CD14-positive monocyte (primary cell): ENCODE measurements around the gene AGPAT3. TPM values are rescaled to one million over a fixed set of nuclear protein-coding genes. Genes with fewer than 3 reads are reported as not detected.
"Not testable (repeated sequence)": the region's sequence is repeated elsewhere in the genome, so short reads cannot be mapped to it uniquely, and the experiment has no call there.

Experiments
- DNase-seq, 3 donors: peaks; one replicate each; pipeline ENCODE4 v3.0.0-alpha.2; 2011 to 2022
- H2AFZ ChIP-seq: 2 replicates; pipeline ENCODE4 v1.6.0; 2012; ENCODE audit warnings: mild to moderate bottlenecking, low read depth, low read length, inconsistent platforms; ENCODE audit not compliant: insufficient read depth, poor library complexity, severe bottlenecking
- H3K27ac ChIP-seq, 2 donors: 1 replicate in 1 of 2; 2 replicates in 1 of 2; pipeline ENCODE4 v1.5.1; 2012 to 2013; ENCODE audit warnings: low read length in 2 of 2, control low read depth in 1 of 2, inconsistent platforms in 1 of 2, low read depth in 1 of 2, mild to moderate bottlenecking in 1 of 2
- H3K27me3 ChIP-seq, 2 donors: one replicate each; pipeline versions ENCODE4 v1.6.0 to v1.6.1; 2011 to 2013; ENCODE audit warnings: low read length in 2 of 2; ENCODE audit not compliant: control insufficient read depth in 2 of 2, insufficient read depth in 2 of 2
- H3K36me3 ChIP-seq, 2 donors: replicated peaks in 1 of 2; 1 replicate in 1 of 2; 2 replicates in 1 of 2; pipeline versions ENCODE4 v1.5.1 to v1.6.1; 2012 to 2013; ENCODE audit warnings: low read length in 2 of 2, control low read depth in 1 of 2, inconsistent platforms in 1 of 2, mild to moderate bottlenecking in 1 of 2; ENCODE audit not compliant: insufficient read depth in 2 of 2, control insufficient read depth in 1 of 2
- H3K4me1 ChIP-seq, 2 donors: 1 replicate in 1 of 2; 2 replicates in 1 of 2; pipeline versions ENCODE4 v1.5.1 to v1.6.1; 2012 to 2013; ENCODE audit warnings: low read length in 2 of 2, control low read depth in 1 of 2, inconsistent platforms in 1 of 2, mild to moderate bottlenecking in 1 of 2, moderate library complexity in 1 of 2; ENCODE audit not compliant: insufficient read depth in 2 of 2, control insufficient read depth in 1 of 2
- H3K4me2 ChIP-seq: replicated peaks from 2 replicates; pipeline ENCODE3; 2012; ENCODE audit warnings: low read length, moderate library complexity, mild to moderate bottlenecking; ENCODE audit not compliant: poor library complexity, severe bottlenecking; ENCODE audit errors: extremely low read depth
- H3K4me3 ChIP-seq, 3 experiments: fragments of 200-600 bp in 1 of 3; sonication (generic) in 1 of 3; replicated peaks in 1 of 3; 1 replicate in 2 of 3; 2 replicates in 1 of 3; pipeline ENCODE4 v1.5.1; 2011 to 2013; ENCODE audit warnings: low read length in 3 of 3, mild to moderate bottlenecking in 3 of 3, control low read depth in 2 of 3, low read depth in 2 of 3, inconsistent platforms in 1 of 3, moderate library complexity in 1 of 3
- H3K79me2 ChIP-seq: 2 replicates; pipeline ENCODE4 v1.6.0; 2012; ENCODE audit warnings: mild to moderate bottlenecking, control low read depth, inconsistent platforms, low read length, moderate library complexity; ENCODE audit not compliant: insufficient read depth
- H3K9ac ChIP-seq: 2 replicates; pipeline ENCODE4 v1.6.0; 2017; ENCODE audit warnings: low read length, mild to moderate bottlenecking; ENCODE audit not compliant: insufficient read depth, poor library complexity, severe bottlenecking
- H3K9me3 ChIP-seq, 2 donors: replicated peaks in 1 of 2; 1 replicate in 1 of 2; 2 replicates in 1 of 2; pipeline versions ENCODE4 v1.5.1 to v1.6.1; 2012 to 2013; ENCODE audit warnings: low read length in 2 of 2, control low read depth in 1 of 2; ENCODE audit not compliant: control insufficient read depth in 1 of 2, insufficient read depth in 1 of 2
- H4K20me1 ChIP-seq: 2 replicates; pipeline ENCODE4 v1.6.0; 2012; ENCODE audit warnings: mild to moderate bottlenecking, low read length, control low read depth, moderate library complexity; ENCODE audit not compliant: insufficient read depth
- H3K27ac Mint-ChIP-seq, 7 donors: one replicate each; pipeline ENCODE4 v1.8.0; 2020; ENCODE audit warnings: mild to moderate bottlenecking in 7 of 7, mixed read lengths in 7 of 7, moderate library complexity in 6 of 7, inconsistent platforms in 2 of 7
- H3K27me3 Mint-ChIP-seq, 3 donors: one replicate each; pipeline ENCODE4 v1.8.0; 2021 to 2022; ENCODE audit warnings: low read depth in 3 of 3, mild to moderate bottlenecking in 3 of 3, mixed read lengths in 3 of 3, moderate library complexity in 3 of 3, inconsistent platforms in 1 of 3
- H3K36me3 Mint-ChIP-seq, 2 donors: one replicate each; pipeline ENCODE4 v1.8.0; 2020; ENCODE audit warnings: mixed read lengths in 2 of 2, inconsistent platforms in 1 of 2, mild to moderate bottlenecking in 1 of 2
- H3K4me1 Mint-ChIP-seq: one replicate; pipeline ENCODE4 v1.8.0; 2020; ENCODE audit warnings: mild to moderate bottlenecking, mixed read lengths
- H3K4me3 Mint-ChIP-seq, 2 donors: one replicate each; pipeline ENCODE4 v1.8.0; 2020; ENCODE audit warnings: mild to moderate bottlenecking in 2 of 2, mixed read lengths in 2 of 2, moderate library complexity in 1 of 2
- H3K9me3 Mint-ChIP-seq, 7 donors: one replicate each; pipeline ENCODE4 v1.8.0; 2020 to 2022; ENCODE audit warnings: mixed read lengths in 7 of 7, mild to moderate bottlenecking in 6 of 7, moderate library complexity in 6 of 7, inconsistent platforms in 2 of 7
- WGBS: methylation state at CpG from one replicate; pipeline ENCODE4 v1.1.5; 2013; ENCODE audit warnings: missing lambda C conversion rate; ENCODE audit not compliant: insufficient coverage; 5-methylcytosine and 5-hydroxymethylcytosine counted together
- intact Hi-C, 2 donors: fragments of 100-400 bp; cut with micrococcal nuclease; formaldehyde crosslinking; loops; one replicate each; pipeline versions ENCODE4 v1.15.0 to v1.15.1; 2023
- polyA plus RNA-seq, 3 donors: library from polyadenylated mRNA; depleted of rRNA in 1 of 3; unstranded in 2 of 3; stranded (reverse) in 1 of 3; fragments of 300-500 nt in 2 of 3; fragments of >200 nt in 1 of 3; fragmentation: Illumina TruSeq in 2 of 3; gene quantifications; 1 replicate in 2 of 3; 2 replicates in 1 of 3; pipeline ENCODE4 v1.2.3, GENCODE V29; 2012 to 2021
- TF ChIP-seq, protein P1 (sequence below): fragments of 200-600 bp; IDR thresholded peaks from one replicate; pipeline ENCODE4 v1.8.0; 2022; ENCODE audit warnings: antibody characterized with exemption, mild to moderate bottlenecking

The AGPAT3 gene
- polyA plus RNA-seq, 3 donors = 24.9 to 49.3 (median 26.2) TPM

DNA sequence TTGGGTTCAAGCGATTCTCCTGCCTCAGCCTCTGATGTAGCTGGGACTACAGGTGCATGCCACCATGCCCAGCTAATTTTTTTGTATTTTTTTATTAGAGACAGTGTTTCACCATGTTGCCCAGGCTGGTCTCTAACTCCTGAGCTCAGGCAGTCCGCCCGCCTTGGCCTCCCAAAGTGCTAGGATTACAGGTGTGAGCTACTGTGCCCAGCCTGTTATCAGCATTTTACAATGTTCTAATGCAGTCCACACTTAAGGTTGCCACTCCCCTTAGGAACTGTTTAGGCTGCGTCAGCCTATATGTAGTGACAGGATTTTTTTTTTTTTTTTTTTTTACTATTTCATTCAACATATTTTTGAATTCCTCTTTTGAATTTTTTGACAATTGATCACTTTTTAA lies 30.2 kb downstream of the AGPAT3 start:
- H3K27ac ChIP-seq = no peak overlapping the region
- no peaks in the 10 kb centered on the region for H3K27me3 ChIP-seq
- H2AFZ ChIP-seq = no peak overlapping the region
- H3K79me2 ChIP-seq = peaks cover 77% of the 10 kb centered on the region
- peaks cover 16 to 17% of the 10 kb centered on the region in 2 donors for H3K4me1 ChIP-seq
- H3K27ac Mint-ChIP-seq = no peak overlapping the region
- H3K9me3 ChIP-seq = no peaks in the 10 kb centered on the region
- peaks cover 15 to 34% of the 10 kb centered on the region in 2 donors for H3K36me3 ChIP-seq
- no peak overlapping the region for H3K4me2 ChIP-seq
- H3K4me1 Mint-ChIP-seq = peaks cover 25% of the 10 kb centered on the region
- no peak overlapping the region for H3K9ac ChIP-seq
- 100% methylated on average over 2 of the region's 4 CpGs for WGBS
- peaks cover 0 to 11% (median 3%) of the 10 kb centered on the region in 7 donors for H3K9me3 Mint-ChIP-seq
- no peak overlapping the region for H3K4me3 Mint-ChIP-seq
- no peak overlapping the region for H3K4me3 ChIP-seq
- H3K27me3 Mint-ChIP-seq = no peaks in the 10 kb centered on the region
- H4K20me1 ChIP-seq = peaks cover 96% of the 10 kb centered on the region
- DNase-seq = no peak
- TF ChIP-seq, protein P1, sequence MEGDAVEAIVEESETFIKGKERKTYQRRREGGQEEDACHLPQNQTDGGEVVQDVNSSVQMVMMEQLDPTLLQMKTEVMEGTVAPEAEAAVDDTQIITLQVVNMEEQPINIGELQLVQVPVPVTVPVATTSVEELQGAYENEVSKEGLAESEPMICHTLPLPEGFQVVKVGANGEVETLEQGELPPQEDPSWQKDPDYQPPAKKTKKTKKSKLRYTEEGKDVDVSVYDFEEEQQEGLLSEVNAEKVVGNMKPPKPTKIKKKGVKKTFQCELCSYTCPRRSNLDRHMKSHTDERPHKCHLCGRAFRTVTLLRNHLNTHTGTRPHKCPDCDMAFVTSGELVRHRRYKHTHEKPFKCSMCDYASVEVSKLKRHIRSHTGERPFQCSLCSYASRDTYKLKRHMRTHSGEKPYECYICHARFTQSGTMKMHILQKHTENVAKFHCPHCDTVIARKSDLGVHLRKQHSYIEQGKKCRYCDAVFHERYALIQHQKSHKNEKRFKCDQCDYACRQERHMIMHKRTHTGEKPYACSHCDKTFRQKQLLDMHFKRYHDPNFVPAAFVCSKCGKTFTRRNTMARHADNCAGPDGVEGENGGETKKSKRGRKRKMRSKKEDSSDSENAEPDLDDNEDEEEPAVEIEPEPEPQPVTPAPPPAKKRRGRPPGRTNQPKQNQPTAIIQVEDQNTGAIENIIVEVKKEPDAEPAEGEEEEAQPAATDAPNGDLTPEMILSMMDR = no peak
- intact Hi-C loops = no loop called here
- peaks cover 45 to 65% of the 10 kb centered on the region in 2 donors for H3K36me3 Mint-ChIP-seq

GRCh38 chr21:43896696-43897299 lies 31.8 kb downstream of the AGPAT3 start:
- H3K4me2 ChIP-seq, intact Hi-C loops, DNase-seq, H3K27me3 ChIP-seq, H3K27ac ChIP-seq, H3K9ac ChIP-seq, H3K27me3 Mint-ChIP-seq, H3K4me3 Mint-ChIP-seq, H2AFZ ChIP-seq, H3K4me3 ChIP-seq, H3K27ac Mint-ChIP-seq, H3K9me3 ChIP-seq: not testable (repeated sequence)
- H3K36me3 ChIP-seq = peaks cover 20 to 34% of the 10 kb centered on the region in 2 donors
- H3K4me1 Mint-ChIP-seq = peaks cover 26% of the 10 kb centered on the region
- H3K79me2 ChIP-seq = peaks cover 81% of the 10 kb centered on the region
- WGBS = no CpG with 5 or more reads among the region's 8 CpGs
- H3K36me3 Mint-ChIP-seq = peaks cover 47 to 66% of the 10 kb centered on the region in 2 donors
- peaks cover 16 to 17% of the 10 kb centered on the region in 2 donors for H3K4me1 ChIP-seq
- H4K20me1 ChIP-seq = peaks cover 96% of the 10 kb centered on the region
- peaks cover 0 to 11% (median 3%) of the 10 kb centered on the region in 7 donors for H3K9me3 Mint-ChIP-seq
